ENCODE data around the gene PCBP3. TPM values are rescaled to one million over a fixed set of nuclear protein-coding genes. Genes with fewer than 3 reads are reported as not detected.

PCBP3 gene
- total RNA-seq, 1 donor from 2014 or later: 4.6 TPM

- Histone ChIP-seq H3K4me2 (no peak overlapping the region), H3K27ac (no peak overlapping the region), H4K20me1 (ENCODE audit: low read depth) (no peaks in the 10 kb centered on the region), H3K4me1 (no peaks in the 10 kb centered on the region), H3K36me3 (no peaks in the 10 kb centered on the region), H2AFZ (replicated peaks) (no peak overlapping the region), H3K79me2 (ENCODE audit: low read depth) (no peaks in the 10 kb centered on the region), H3K9me3 (ENCODE audit: low read depth) (no peaks in the 10 kb centered on the region), H3K4me3 (no peak overlapping the region), H3K27me3 (no peaks in the 10 kb centered on the region), H3K9ac (no peak overlapping the region), H3F3A (ENCODE audit: low read depth) (no peaks in the 10 kb centered on the region)
- Mint-ChIP-seq H3K36me3 (no peaks in the 10 kb centered on the region), H3K9me3 (no peaks in the 10 kb centered on the region), H3K4me1 (peaks cover 18% of the 10 kb centered on the region), H3K27me3 (ENCODE audit: insufficient read depth, low read depth) (no peaks in the 10 kb centered on the region), H3K27ac (no peak overlapping the region), H3K4me3 (no peak overlapping the region)
- TF ChIP-seq EZH2 (IDR thresholded peaks at IDR 0.05) (no peak), EZH2phosphoT487 (IDR thresholded peaks at IDR 0.05) (no peak)
- TF ChIP-seq, protein P1, sequence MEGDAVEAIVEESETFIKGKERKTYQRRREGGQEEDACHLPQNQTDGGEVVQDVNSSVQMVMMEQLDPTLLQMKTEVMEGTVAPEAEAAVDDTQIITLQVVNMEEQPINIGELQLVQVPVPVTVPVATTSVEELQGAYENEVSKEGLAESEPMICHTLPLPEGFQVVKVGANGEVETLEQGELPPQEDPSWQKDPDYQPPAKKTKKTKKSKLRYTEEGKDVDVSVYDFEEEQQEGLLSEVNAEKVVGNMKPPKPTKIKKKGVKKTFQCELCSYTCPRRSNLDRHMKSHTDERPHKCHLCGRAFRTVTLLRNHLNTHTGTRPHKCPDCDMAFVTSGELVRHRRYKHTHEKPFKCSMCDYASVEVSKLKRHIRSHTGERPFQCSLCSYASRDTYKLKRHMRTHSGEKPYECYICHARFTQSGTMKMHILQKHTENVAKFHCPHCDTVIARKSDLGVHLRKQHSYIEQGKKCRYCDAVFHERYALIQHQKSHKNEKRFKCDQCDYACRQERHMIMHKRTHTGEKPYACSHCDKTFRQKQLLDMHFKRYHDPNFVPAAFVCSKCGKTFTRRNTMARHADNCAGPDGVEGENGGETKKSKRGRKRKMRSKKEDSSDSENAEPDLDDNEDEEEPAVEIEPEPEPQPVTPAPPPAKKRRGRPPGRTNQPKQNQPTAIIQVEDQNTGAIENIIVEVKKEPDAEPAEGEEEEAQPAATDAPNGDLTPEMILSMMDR (IDR thresholded peaks at IDR 0.05): no peak
- no peak for DNase-seq (ENCODE audit: low spot score)
Observed at GRCh38 chr21:45886610-45887026, 243.1 kb downstream of the PCBP3 start.

DNA sequence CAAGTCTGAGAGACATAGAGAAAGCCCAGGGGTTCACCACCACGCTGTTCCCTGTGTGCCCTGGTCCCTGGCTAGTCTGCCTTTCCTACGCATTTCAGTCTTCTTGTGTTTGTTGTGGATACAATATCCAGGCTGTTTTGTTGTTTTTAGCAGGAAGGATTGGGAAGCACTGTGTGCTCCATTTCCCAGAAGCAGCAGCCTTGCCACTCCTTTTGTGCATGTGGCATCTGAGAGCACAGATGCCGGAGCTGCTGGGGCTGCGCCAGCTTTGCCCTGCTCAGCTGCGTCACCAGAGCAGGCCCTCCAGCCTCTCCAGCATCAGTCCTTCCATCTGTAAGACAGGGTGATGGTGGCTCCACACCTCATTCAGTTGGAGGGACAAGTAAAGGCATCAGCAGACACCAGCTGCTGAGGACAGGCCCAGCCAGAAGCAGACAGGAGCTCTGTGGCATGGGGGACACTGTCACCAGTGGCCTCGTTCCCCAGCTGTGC lies 243.6 kb downstream of the PCBP3 start:
- Mint-ChIP-seq H3K9me3 (no peaks in the 10 kb centered on the region), H3K27ac (no peak overlapping the region)

DNA sequence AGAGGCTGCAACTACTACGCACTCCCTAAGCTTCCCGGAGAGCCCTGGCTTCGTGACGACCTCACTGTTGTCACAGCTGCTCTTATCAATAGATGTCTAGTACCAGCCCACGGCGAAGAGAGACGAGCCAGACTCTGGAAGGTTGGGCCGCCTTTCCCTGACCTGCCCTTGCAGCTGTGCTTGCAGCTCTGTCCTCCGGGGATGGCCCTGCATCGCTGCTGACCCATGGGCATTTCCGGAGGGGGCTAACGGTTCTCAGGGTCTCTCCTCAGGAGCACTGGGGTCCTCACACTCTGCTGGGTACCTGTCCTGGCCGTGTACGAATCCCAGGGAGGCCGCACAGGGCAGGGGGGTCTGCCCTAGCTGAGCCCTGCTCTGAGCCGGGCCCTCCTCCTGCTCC lies 244.3 kb downstream of the PCBP3 start:
- Mint-ChIP-seq H3K36me3 (no peaks in the 10 kb centered on the region), H3K4me3 (no peak overlapping the region), H3K9me3 (no peaks in the 10 kb centered on the region), H3K27me3 (ENCODE audit: insufficient read depth, low read depth) (no peaks in the 10 kb centered on the region), H3K27ac (no peak overlapping the region), H3K4me1 (peaks cover 20% of the 10 kb centered on the region)
- H3K27me3 ChIP-seq: peaks cover 3% of the 10 kb centered on the region
- no peaks in the 10 kb centered on the region for H3K4me1 ChIP-seq
- no peaks in the 10 kb centered on the region for H3K9me3 ChIP-seq (ENCODE audit: low read depth)
- no peak overlapping the region for H3K27ac ChIP-seq
- H2AFZ ChIP-seq (replicated peaks): no peak overlapping the region
- H3F3A ChIP-seq (ENCODE audit: low read depth): no peaks in the 10 kb centered on the region
- H3K36me3 ChIP-seq: no peaks in the 10 kb centered on the region
- H3K4me3 ChIP-seq: no peak overlapping the region
- no peak overlapping the region for H3K9ac ChIP-seq
- DNase-seq (ENCODE audit: low spot score): no peak
- H4K20me1 ChIP-seq (ENCODE audit: low read depth): no peaks in the 10 kb centered on the region
- TF ChIP-seq, protein P1 (IDR thresholded peaks at IDR 0.05): no peak
- TF ChIP-seq EZH2 (IDR thresholded peaks at IDR 0.05) (no peak), EZH2phosphoT487 (IDR thresholded peaks at IDR 0.05) (no peak)
- no peaks in the 10 kb centered on the region for H3K79me2 ChIP-seq (ENCODE audit: low read depth)
- H3K4me2 ChIP-seq: no peak overlapping the region

More for the DNA sequence above, 243.6 kb downstream of the PCBP3 start:
- Histone ChIP-seq H3K4me3 (no peak overlapping the region), H3K9me3 (ENCODE audit: low read depth) (no peaks in the 10 kb centered on the region), H3K4me1 (no peaks in the 10 kb centered on the region), H2AFZ (replicated peaks) (no peak overlapping the region), H3K27ac (no peak overlapping the region), H3K27me3 (peaks cover 3% of the 10 kb centered on the region), H3K9ac (no peak overlapping the region), H4K20me1 (ENCODE audit: low read depth) (no peaks in the 10 kb centered on the region), H3K36me3 (no peaks in the 10 kb centered on the region), H3F3A (ENCODE audit: low read depth) (no peaks in the 10 kb centered on the region), H3K4me2 (no peak overlapping the region), H3K79me2 (ENCODE audit: low read depth) (no peaks in the 10 kb centered on the region)
- no peak for DNase-seq (ENCODE audit: low spot score)
- Mint-ChIP-seq H3K4me1 (peaks cover 19% of the 10 kb centered on the region), H3K4me3 (no peak overlapping the region), H3K36me3 (no peaks in the 10 kb centered on the region), H3K27me3 (ENCODE audit: insufficient read depth, low read depth) (no peaks in the 10 kb centered on the region)
- TF ChIP-seq, protein P1 (IDR thresholded peaks at IDR 0.05): no peak
- TF ChIP-seq EZH2phosphoT487 (IDR thresholded peaks at IDR 0.05) (no peak), EZH2 (IDR thresholded peaks at IDR 0.05) (no peak)
